SK-N-SH (cell line): Measurements from ENCODE around the gene PTPN6.

ENCODE experiments used
- CTCF ChIP-seq: fragments of 200-600 bp; sonication (generic); IDR thresholded peaks from 2 replicates; pipeline ENCODE4 v1.6.1; 2017; ENCODE audit warnings: antibody characterized with exemption, mild to moderate bottlenecking, moderate library complexity
- FOXM1 ChIP-seq: IDR thresholded peaks from 2 replicates; pipeline ENCODE4 v1.4.0; 2012; ENCODE audit warnings: low read depth, mild to moderate bottlenecking
- GABPA ChIP-seq: IDR thresholded peaks from 2 replicates; pipeline ENCODE4 v1.4.0; 2012; ENCODE audit warnings: low read depth, mild to moderate bottlenecking
- MAX ChIP-seq: IDR thresholded peaks from 2 replicates; pipeline ENCODE4 v1.4.0; 2012; ENCODE audit warnings: low read depth
- NFIC ChIP-seq: IDR thresholded peaks from 2 replicates; pipeline ENCODE4 v1.4.0; 2012; ENCODE audit warnings: borderline replicate concordance
- POLR2AphosphoS5 ChIP-seq: IDR thresholded peaks from 2 replicates; pipeline ENCODE4 v1.6.1; 2012; ENCODE audit warnings: low read depth, low read length
- RFX5 ChIP-seq: IDR thresholded peaks from 2 replicates; pipeline ENCODE4 v1.6.1; 2012; ENCODE audit warnings: mild to moderate bottlenecking, improper control_type of control experiment, low read length
- TAF1 ChIP-seq: IDR thresholded peaks from 2 replicates; pipeline ENCODE4 v1.6.1; 2012; ENCODE audit warnings: low read depth, mild to moderate bottlenecking, low read length, moderate library complexity, borderline replicate concordance
- TCF12 ChIP-seq: IDR thresholded peaks from 2 replicates; pipeline ENCODE4 v1.4.0; 2012
- USF2 ChIP-seq: fragments of 150-350 bp; IDR thresholded peaks from 2 replicates; pipeline ENCODE4 v1.6.1; 2017; ENCODE audit warnings: antibody characterized with exemption, low read length, low read depth, borderline replicate concordance
- YY1 ChIP-seq: IDR thresholded peaks from 2 replicates; pipeline ENCODE4 v1.4.0; 2012; ENCODE audit warnings: low read depth, mild to moderate bottlenecking

DNA sequence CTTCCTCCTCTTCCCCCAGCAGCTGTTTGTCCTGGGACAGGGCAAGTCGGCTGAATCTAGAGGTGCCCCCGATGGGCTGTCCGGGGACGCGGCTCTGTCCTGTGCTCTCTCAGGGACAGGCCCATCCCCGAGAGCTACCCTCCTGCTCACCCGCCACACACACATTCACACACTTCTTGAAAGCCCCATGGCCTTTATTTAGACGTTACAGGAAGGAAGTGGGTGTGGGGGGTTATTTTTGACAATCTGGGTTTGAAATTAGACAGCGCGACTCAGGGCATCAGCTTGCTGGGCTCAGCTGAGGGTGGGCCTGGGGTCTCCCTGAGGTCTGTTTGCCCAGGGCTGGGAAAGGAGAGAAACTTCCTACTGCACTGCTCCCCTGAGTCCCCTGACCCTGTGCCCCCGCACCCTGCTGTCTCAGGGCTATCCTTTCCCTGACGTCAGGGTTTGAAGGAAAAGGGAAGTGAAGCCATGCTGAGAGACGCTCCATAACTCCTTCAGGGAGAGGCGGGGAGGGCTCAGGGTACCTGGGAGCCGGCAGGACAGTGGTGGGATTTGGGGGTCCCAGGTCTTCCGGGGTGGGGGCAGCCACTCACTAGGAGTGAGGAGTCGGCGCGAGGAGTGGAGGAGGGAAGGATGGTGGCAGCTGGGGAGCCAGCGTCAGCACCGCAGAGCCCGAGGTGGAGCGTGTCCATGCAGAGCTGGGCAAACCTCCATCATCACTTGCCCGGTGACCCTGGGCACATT is 8.1 kb downstream of the PTPN6 start:
- TF ChIP-seq USF2 (no peak), RFX5 (no peak), GABPA (no peak), POLR2AphosphoS5 (no peak), TCF12 (no peak), MAX (no peak), TAF1 (no peak), CTCF (no peak), FOXM1 (no peak), NFIC (no peak), YY1 (no peak)
